HG03175 (cell line): ENCODE data around the gene METTL22.

ENCODE experiments used
- ATAC-seq: cut with Tn5 transposase; IDR thresholded peaks from one replicate; pipeline ENCODE4 v1.9.1; 2021; ENCODE audit warnings: mild to moderate bottlenecking, moderate library complexity; ENCODE audit not compliant: unreplicated experiment

The METTL22 gene

DNA sequence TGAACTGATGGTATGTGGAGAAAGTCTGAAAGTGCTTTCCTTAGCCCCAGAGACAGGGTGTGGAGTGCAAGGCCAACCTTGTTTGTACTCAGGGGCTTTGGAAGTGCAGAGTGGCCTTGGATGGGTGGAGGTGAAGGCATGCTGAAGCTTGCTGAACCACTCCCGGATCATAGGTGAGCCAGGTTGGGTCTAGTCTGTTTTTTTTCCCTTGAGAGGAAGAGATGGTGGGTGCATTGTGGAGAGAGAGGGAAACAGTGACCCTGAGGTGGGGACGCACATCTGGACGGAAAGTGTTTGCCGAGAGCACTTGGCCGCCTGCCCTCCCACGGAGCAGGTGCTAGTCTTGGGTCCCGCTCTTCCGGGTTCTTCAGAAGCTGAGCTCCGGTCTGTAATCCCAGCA, 65.4 kb downstream of the METTL22 start:
- ATAC-seq: no peak

- no peak for ATAC-seq
Measured at GRCh38 chr16:8689686-8690085, 68.2 kb downstream of the METTL22 start.

DNA sequence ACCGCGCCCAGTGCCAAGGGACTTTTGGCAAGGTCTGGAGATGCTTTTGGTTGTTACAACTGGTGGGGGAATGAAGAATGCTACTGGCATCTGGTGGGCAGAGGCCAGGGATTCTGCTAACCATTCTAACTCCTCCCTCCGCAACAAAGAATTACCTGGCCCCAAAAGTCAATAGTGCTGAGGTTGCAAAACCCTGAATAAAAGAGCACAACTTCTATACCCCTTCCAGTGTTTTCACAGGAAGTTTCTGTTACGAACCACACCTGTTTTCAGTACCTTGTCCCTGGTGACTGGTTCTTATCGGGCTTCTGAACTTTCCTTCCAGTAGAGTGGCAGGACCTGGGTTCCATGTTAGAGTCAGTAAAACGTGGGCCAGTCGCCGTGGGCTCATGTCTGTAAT, 70.2 kb downstream of the METTL22 start:
- ATAC-seq: no peak

DNA sequence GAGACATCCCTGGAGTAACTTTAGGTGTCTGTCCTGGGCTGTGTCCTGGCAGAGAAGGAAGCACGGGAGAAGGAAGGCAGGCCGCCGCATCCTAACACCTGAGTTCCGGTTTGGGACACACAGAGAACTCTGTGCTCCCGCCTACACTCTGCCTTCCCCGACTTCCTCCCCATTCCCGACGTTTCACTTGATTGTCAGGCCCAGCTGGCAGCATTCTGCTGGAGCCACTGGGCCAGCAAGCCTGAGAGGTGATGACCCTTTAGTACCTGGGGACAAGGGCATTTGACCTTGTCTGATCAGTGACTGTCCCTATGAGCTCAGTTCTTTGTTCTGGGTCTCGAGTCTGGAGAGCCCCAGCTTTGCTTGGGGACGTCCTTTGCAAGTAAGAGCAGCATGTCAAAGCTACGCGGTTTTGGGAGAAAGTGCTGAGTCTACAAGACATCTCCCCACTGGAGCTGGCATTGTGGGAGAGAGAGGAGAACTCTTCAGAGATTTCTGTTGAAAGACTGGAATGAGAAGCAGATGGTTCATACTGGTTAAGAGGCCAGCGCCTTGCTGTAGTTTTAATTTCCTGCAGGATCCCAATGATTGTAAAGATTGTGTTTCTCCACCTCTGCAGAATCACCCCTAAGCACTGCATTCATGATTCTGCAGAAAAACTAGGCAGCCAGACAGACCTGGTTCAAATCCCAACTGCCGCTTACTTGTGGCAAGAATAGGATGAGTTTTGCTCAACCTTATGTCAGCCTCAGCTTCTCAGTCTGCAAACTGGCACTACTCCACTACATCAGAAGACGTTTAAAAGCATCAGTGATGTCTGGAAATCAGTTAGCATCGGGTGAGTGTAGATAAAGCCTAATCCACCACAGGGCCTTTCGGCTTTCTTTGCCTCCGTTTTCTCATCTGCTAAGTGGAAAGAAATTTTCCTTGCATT, 73.6 kb downstream of the METTL22 start:
- no peak for ATAC-seq

DNA sequence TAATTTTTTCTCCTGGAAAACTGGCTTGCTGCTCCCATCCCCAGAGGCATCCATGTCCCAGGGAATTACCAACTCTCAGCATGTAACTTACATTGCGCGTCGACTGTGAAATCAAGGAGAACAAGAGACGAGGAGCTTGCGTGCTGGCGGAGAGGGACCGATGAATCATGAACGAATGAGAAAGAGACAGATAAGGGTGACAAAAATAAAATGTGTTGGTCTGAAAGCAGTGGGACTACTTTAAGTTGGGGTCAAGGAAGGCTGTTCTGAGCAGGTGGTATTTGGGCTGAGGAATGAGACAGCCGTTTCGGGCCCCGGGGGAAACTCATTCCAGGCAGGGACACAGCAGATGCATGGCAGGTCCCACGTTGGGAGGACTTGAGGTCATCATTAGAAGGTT, 75.4 kb downstream of the METTL22 start:
- no peak for ATAC-seq

DNA sequence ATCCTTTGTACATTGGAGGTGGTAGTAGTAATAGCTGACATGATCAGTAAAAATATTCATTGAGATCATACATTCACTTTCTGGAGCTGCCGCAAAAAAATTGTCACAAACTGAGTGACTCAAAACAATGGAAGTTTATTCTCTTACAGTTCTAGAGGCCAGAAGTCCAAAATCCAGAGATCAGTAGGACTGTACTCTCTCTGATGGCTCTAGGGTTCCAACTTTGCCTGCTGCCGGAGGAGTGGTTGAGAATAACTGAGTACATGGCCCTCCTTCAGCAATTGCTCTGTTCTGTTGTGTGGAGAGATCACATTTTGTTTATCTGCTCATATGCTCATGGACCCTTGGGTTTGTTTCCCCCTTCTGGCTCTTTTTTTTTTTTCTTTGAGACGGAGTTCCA, 76.5 kb downstream of the METTL22 start:
- ATAC-seq: no peak
